Thymus (tissue), 11 donors: ENCODE measurements around the gene CNTNAP5. TPM values are rescaled to one million over a fixed set of nuclear protein-coding genes. Genes with fewer than 3 reads are reported as not detected.

Experiments
- DNase-seq, 9 donors: peaks; one replicate each; pipeline ENCODE4 v3.0.0-alpha.2; 2013; ENCODE audit warnings: low spot score in 9 of 9, low read depth in 6 of 9, missing footprints in 1 of 9
- H3K27ac ChIP-seq, 2 donors: one replicate each; pipeline ENCODE4 v1.5.1; 2013; ENCODE audit warnings: control low read depth in 1 of 2, low read depth in 1 of 2, low read length in 1 of 2, mild to moderate bottlenecking in 1 of 2, moderate library complexity in 1 of 2
- H3K27me3 ChIP-seq, 2 donors: one replicate each; pipeline ENCODE4 v1.5.1; 2013; ENCODE audit warnings: low read length in 1 of 2; ENCODE audit not compliant: control insufficient read depth in 2 of 2, insufficient read depth in 1 of 2
- H3K36me3 ChIP-seq, 2 donors: one replicate each; pipeline ENCODE4 v1.5.1; 2013; ENCODE audit warnings: low read length in 1 of 2, mild to moderate bottlenecking in 1 of 2, moderate library complexity in 1 of 2; ENCODE audit not compliant: control insufficient read depth in 2 of 2, insufficient read depth in 2 of 2
- H3K4me1 ChIP-seq, 2 donors: one replicate each; pipeline ENCODE4 v1.5.1; 2013; ENCODE audit warnings: low read length in 2 of 2; ENCODE audit not compliant: control insufficient read depth in 2 of 2, insufficient read depth in 2 of 2
- H3K4me3 ChIP-seq, 2 donors: one replicate each; pipeline ENCODE4 v1.5.1; 2013; ENCODE audit warnings: low read length in 2 of 2, control low read depth in 1 of 2, mild to moderate bottlenecking in 1 of 2
- H3K9me3 ChIP-seq, 2 donors: one replicate each; pipeline ENCODE4 v1.5.1; 2013; ENCODE audit warnings: low read length in 1 of 2, mild to moderate bottlenecking in 1 of 2; ENCODE audit not compliant: control insufficient read depth in 2 of 2, insufficient read depth in 1 of 2
- WGBS: extraction: QIAGEN DNeasy Blood & Tissue Kit; methylation state at CpG from one replicate; pipeline ENCODE4 v1.1.7; 2013; 5-methylcytosine and 5-hydroxymethylcytosine counted together
- polyA plus RNA-seq: library from polyadenylated mRNA; stranded (reverse); fragments of 200-250 nt; gene quantifications from one replicate; pipeline ENCODE4 v1.2.3, GENCODE V29; 2013
- total RNA-seq: library from RNA; stranded (reverse); fragments of 120-200 nt; gene quantifications from one replicate; pipeline ENCODE4 v1.2.4, GENCODE V29; 2013
- donor health status: healthy.

Gene CNTNAP5
- total and polyA plus RNA-seq, 2 donors: 0.02 to 0.14 TPM

GRCh38 chr2:124566518-124566970, 541.5 kb downstream of the CNTNAP5 start:
- Histone ChIP-seq H3K36me3 (no peaks in the 10 kb centered on the region), H3K27me3 (no peaks in the 10 kb centered on the region), H3K4me3 (no peak overlapping the region), H3K4me1 (no peaks in the 10 kb centered on the region), H3K9me3 (no peaks in the 10 kb centered on the region), H3K27ac (no peak overlapping the region)
- no peak for DNase-seq

- no peaks in the 10 kb centered on the region for H3K4me1 ChIP-seq
- no peaks in the 10 kb centered on the region for H3K27me3 ChIP-seq
- no peaks in the 10 kb centered on the region for H3K9me3 ChIP-seq
- H3K27ac ChIP-seq: no peak overlapping the region
- H3K36me3 ChIP-seq: no peaks in the 10 kb centered on the region
- H3K4me3 ChIP-seq: no peak overlapping the region
- DNase-seq: no peak
Measured at GRCh38 chr2:124570872-124571271, 545.8 kb downstream of the CNTNAP5 start.

GRCh38 chr2:124571836-124572235, 546.7 kb downstream of the CNTNAP5 start:
- WGBS: 97% methylated on average over 3 of the region's 3 CpGs

GRCh38 chr2:124572934-124573634, 548.0 kb downstream of the CNTNAP5 start:
- Histone ChIP-seq H3K27ac (no peak overlapping the region), H3K4me1 (no peaks in the 10 kb centered on the region), H3K9me3 (no peaks in the 10 kb centered on the region), H3K4me3 (no peak overlapping the region), H3K27me3 (no peaks in the 10 kb centered on the region), H3K36me3 (no peaks in the 10 kb centered on the region)
- DNase-seq: no peak
- 75% methylated on average over 1 of the region's 1 CpG for WGBS

More at GRCh38 chr2:124571836-124572235, 546.7 kb downstream of the CNTNAP5 start:
- DNase-seq: no peak
- Histone ChIP-seq H3K4me3 (no peak overlapping the region), H3K27ac (no peak overlapping the region), H3K27me3 (no peaks in the 10 kb centered on the region), H3K4me1 (no peaks in the 10 kb centered on the region), H3K9me3 (no peaks in the 10 kb centered on the region), H3K36me3 (no peaks in the 10 kb centered on the region)

- H3K9me3 ChIP-seq: no peaks in the 10 kb centered on the region
- H3K36me3 ChIP-seq: no peaks in the 10 kb centered on the region
- H3K27me3 ChIP-seq: no peaks in the 10 kb centered on the region
- no peaks in the 10 kb centered on the region for H3K4me1 ChIP-seq
- 93% methylated on average over 2 of the region's 2 CpGs for WGBS
- no peak overlapping the region for H3K4me3 ChIP-seq
- no peak overlapping the region for H3K27ac ChIP-seq
- DNase-seq: no peak
Measured at GRCh38 chr2:124575497-124575896, 550.4 kb downstream of the CNTNAP5 start.

GRCh38 chr2:124580263-124580662, 555.2 kb downstream of the CNTNAP5 start:
- no peaks in the 10 kb centered on the region for H3K36me3 ChIP-seq
- no peaks in the 10 kb centered on the region for H3K4me1 ChIP-seq
- H3K4me3 ChIP-seq: no peak overlapping the region
- DNase-seq: no peak
- H3K27me3 ChIP-seq: no peaks in the 10 kb centered on the region
- H3K9me3 ChIP-seq: no peaks in the 10 kb centered on the region
- 85% methylated on average over 4 of the region's 4 CpGs for WGBS
- no peak overlapping the region for H3K27ac ChIP-seq

GRCh38 chr2:124582387-124582786, 557.3 kb downstream of the CNTNAP5 start:
- DNase-seq: no peak
- H3K27ac ChIP-seq: no peak overlapping the region
- H3K36me3 ChIP-seq: no peaks in the 10 kb centered on the region
- H3K4me3 ChIP-seq: no peak overlapping the region
- H3K27me3 ChIP-seq: no peaks in the 10 kb centered on the region
- no peaks in the 10 kb centered on the region for H3K9me3 ChIP-seq
- H3K4me1 ChIP-seq: no peaks in the 10 kb centered on the region

GRCh38 chr2:124584615-124585014, 559.5 kb downstream of the CNTNAP5 start:
- no peak overlapping the region for H3K27ac ChIP-seq
- no peak for DNase-seq
- no peaks in the 10 kb centered on the region for H3K9me3 ChIP-seq
- no peaks in the 10 kb centered on the region for H3K36me3 ChIP-seq
- 98% methylated on average over 4 of the region's 4 CpGs for WGBS
- H3K4me1 ChIP-seq: no peaks in the 10 kb centered on the region
- no peaks in the 10 kb centered on the region for H3K27me3 ChIP-seq
- H3K4me3 ChIP-seq: no peak overlapping the region

- Histone ChIP-seq H3K9me3 (no peaks in the 10 kb centered on the region), H3K27me3 (no peaks in the 10 kb centered on the region), H3K4me3 (no peak overlapping the region), H3K36me3 (no peaks in the 10 kb centered on the region), H3K27ac (no peak overlapping the region), H3K4me1 (no peaks in the 10 kb centered on the region)
- 69% methylated on average over 1 of the region's 1 CpG for WGBS
- no peak for DNase-seq
Measured at GRCh38 chr2:124585277-124585676, 560.2 kb downstream of the CNTNAP5 start.
